H1 (cell line): Measurements from ENCODE around the gene USP12.

Experiments
- JUN ChIP-seq: IDR thresholded peaks from 2 replicates; pipeline ENCODE4 v1.6.1; 2011; ENCODE audit warnings: low read depth, mild to moderate bottlenecking, improper control_type of control experiment, low read length
- JUND ChIP-seq: IDR thresholded peaks from 2 replicates; pipeline ENCODE4 v1.6.1; 2011; ENCODE audit warnings: mild to moderate bottlenecking, improper control_type of control experiment, low read length
- POLR2A ChIP-seq, 2 experiments: IDR thresholded peaks; 1 replicate in 1 of 2; 2 replicates in 1 of 2; pipeline ENCODE4 v1.6.1; 2011; ENCODE audit warnings: low read depth in 2 of 2, low read length in 2 of 2, mild to moderate bottlenecking in 2 of 2; ENCODE audit errors: control extremely low read depth in 1 of 2
- RAD21 ChIP-seq, 2 experiments: IDR thresholded peaks in 1 of 2; conservative IDR thresholded peaks in 1 of 2; 2 replicates each; pipeline ENCODE4 v1.6.1; 2011; ENCODE audit warnings: low read depth in 2 of 2, low read length in 2 of 2, improper control_type of control experiment in 1 of 2, inconsistent platforms in 1 of 2, mild to moderate bottlenecking in 1 of 2, moderate library complexity in 1 of 2
- SP1 ChIP-seq: IDR thresholded peaks from 2 replicates; pipeline ENCODE4 v1.6.1; 2011; ENCODE audit warnings: low read depth, low read length
- TF ChIP-seq, protein P1 (sequence below), 3 experiments: IDR thresholded peaks; 1 replicate in 2 of 3; 2 replicates in 1 of 3; pipeline versions ENCODE4 v1.5.1 to v1.6.1; 2011; ENCODE audit warnings: low read length in 3 of 3, mild to moderate bottlenecking in 3 of 3, inconsistent platforms in 2 of 3, low read depth in 1 of 3, moderate library complexity in 1 of 3; ENCODE audit not compliant: insufficient read depth in 1 of 3; ENCODE audit errors: control extremely low read depth in 1 of 3

DNA sequence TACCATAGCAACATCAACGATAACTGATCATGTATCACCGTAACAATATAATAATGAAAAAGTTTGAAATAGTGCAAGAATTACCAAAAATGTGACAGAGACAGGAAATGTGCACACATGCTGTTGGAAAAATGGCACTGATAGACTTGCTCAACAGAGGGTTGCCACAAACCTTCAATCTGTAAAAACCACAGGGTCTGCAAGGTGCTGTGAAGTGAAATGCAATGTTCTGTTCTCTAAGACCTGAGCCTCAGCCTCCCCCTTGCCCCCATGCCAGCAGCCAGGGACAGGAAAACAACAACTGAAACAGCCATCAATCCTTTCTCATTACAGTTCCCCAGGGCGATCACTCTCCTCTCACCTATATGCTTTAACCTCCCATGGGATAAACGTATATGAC, 88.4 kb downstream of the USP12 start:
- no peak for TF ChIP-seq POLR2A (IDR thresholded peaks at IDR 0.05; ENCODE audit: control extremely low read depth in 1 of 2, low read depth in 2 of 2, low read length in 2 of 2)
- TF ChIP-seq, protein P1, sequence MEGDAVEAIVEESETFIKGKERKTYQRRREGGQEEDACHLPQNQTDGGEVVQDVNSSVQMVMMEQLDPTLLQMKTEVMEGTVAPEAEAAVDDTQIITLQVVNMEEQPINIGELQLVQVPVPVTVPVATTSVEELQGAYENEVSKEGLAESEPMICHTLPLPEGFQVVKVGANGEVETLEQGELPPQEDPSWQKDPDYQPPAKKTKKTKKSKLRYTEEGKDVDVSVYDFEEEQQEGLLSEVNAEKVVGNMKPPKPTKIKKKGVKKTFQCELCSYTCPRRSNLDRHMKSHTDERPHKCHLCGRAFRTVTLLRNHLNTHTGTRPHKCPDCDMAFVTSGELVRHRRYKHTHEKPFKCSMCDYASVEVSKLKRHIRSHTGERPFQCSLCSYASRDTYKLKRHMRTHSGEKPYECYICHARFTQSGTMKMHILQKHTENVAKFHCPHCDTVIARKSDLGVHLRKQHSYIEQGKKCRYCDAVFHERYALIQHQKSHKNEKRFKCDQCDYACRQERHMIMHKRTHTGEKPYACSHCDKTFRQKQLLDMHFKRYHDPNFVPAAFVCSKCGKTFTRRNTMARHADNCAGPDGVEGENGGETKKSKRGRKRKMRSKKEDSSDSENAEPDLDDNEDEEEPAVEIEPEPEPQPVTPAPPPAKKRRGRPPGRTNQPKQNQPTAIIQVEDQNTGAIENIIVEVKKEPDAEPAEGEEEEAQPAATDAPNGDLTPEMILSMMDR (IDR thresholded peaks at IDR 0.05; ENCODE audit: control extremely low read depth in 1 of 3, insufficient read depth in 1 of 3, low read depth in 1 of 3, low read length in 3 of 3): no peak
- TF ChIP-seq JUND: no peak
- TF ChIP-seq JUN: no peak
- TF ChIP-seq RAD21 (IDR thresholded peaks at IDR 0.05 in 1 of 2, conservative IDR thresholded peaks at IDR 0.05 in 1 of 2; ENCODE audit: low read depth in 2 of 2, low read length in 2 of 2): no peak
- TF ChIP-seq SP1: no peak
